C4-2B (cell line): ENCODE measurements around the gene SEC24D.

Source experiments
- ZFX ChIP-seq: fragments of 450-650 bp; IDR thresholded peaks from 2 replicates; pipeline ENCODE4 v1.6.1; 2017
- TF ChIP-seq, protein P1 (sequence below): fragments of 450-650 bp; conservative IDR thresholded peaks from 2 replicates; pipeline ENCODE4 v1.5.1; 2017; ENCODE audit warnings: mild to moderate bottlenecking

DNA sequence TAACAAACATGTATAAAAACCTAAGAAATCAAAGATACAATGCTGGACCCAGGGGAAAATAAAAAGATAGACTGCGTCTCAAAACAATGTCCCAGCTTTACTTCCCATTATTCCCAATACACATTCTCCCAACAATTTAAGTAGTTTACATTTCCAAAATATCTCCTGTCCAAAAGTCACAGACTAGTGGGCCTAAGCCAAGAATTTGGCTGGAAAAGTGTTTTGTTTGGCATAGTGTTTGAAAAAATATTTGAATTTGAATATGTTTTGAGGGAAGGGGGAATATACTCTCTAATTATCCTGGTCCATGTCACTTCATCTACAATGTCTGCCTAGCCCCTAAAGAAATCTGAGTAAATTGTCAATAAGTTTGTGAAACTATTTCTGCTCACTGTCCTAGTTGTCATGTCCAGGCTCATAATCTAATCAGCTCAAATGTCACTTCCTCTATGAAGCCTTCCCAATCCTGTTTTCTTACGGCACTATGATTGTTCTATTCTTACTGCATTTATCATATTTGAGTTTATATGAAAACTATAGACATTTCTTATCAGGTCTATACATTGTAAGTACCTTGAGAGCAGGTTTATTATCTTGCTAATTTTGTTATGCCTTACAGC, 74.4 kb downstream of the SEC24D start:
- TF ChIP-seq, protein P1, sequence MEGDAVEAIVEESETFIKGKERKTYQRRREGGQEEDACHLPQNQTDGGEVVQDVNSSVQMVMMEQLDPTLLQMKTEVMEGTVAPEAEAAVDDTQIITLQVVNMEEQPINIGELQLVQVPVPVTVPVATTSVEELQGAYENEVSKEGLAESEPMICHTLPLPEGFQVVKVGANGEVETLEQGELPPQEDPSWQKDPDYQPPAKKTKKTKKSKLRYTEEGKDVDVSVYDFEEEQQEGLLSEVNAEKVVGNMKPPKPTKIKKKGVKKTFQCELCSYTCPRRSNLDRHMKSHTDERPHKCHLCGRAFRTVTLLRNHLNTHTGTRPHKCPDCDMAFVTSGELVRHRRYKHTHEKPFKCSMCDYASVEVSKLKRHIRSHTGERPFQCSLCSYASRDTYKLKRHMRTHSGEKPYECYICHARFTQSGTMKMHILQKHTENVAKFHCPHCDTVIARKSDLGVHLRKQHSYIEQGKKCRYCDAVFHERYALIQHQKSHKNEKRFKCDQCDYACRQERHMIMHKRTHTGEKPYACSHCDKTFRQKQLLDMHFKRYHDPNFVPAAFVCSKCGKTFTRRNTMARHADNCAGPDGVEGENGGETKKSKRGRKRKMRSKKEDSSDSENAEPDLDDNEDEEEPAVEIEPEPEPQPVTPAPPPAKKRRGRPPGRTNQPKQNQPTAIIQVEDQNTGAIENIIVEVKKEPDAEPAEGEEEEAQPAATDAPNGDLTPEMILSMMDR, result no peak
- TF ChIP-seq ZFX, result no peak
